ENCODE data around the gene SPEF1. TPM values are rescaled to one million over a fixed set of nuclear protein-coding genes. Genes with fewer than 3 reads are reported as not detected.

SPEF1 gene
- total and polyA plus RNA-seq, 10 donors = 0.06 to 0.11 TPM; not detected in 8

DNA sequence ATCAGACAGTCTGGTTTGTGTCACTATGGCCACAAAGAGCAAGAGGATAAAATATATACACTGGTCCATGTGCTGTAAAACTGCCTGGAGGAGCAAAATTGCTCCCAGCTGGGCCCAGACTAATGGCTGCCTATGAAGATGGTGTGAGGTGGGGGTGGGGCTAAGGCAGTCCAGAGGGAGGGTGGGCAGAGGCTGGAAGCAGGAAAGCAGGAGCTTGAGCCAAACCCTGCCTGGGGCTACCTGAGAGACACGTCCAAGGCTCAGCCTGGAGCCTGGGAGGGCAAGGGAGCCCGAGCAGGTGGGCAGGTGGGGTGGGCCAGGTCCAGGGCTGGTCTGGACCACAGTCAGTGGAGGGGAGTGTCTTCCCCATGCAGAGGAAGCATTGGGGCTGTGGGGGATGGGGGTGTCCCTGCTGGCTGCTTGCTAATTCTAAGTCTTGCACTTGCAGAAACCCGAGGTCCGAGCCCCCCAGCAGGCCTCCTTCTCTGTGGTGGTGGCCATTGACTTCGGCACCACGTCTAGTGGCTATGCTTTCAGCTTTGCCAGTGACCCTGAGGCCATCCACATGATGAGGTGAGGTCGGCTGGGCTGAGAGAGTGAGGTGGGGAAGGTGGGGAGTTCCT, 39.3 kb downstream of the SPEF1 start:
- TF ChIP-seq POLR2A (IDR thresholded peaks at IDR 0.05) (no peak), POLR2AphosphoS5 (IDR thresholded peaks at IDR 0.05) (no peak)
- TF ChIP-seq, protein P1, sequence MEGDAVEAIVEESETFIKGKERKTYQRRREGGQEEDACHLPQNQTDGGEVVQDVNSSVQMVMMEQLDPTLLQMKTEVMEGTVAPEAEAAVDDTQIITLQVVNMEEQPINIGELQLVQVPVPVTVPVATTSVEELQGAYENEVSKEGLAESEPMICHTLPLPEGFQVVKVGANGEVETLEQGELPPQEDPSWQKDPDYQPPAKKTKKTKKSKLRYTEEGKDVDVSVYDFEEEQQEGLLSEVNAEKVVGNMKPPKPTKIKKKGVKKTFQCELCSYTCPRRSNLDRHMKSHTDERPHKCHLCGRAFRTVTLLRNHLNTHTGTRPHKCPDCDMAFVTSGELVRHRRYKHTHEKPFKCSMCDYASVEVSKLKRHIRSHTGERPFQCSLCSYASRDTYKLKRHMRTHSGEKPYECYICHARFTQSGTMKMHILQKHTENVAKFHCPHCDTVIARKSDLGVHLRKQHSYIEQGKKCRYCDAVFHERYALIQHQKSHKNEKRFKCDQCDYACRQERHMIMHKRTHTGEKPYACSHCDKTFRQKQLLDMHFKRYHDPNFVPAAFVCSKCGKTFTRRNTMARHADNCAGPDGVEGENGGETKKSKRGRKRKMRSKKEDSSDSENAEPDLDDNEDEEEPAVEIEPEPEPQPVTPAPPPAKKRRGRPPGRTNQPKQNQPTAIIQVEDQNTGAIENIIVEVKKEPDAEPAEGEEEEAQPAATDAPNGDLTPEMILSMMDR (IDR thresholded peaks at IDR 0.05 in 8 of 11, conservative IDR thresholded peaks at IDR 0.05 in 3 of 11) = no peak
- intact Hi-C loops (cut with DNase I; ENCODE audit: low total_unique reads) = no loop called here

DNA sequence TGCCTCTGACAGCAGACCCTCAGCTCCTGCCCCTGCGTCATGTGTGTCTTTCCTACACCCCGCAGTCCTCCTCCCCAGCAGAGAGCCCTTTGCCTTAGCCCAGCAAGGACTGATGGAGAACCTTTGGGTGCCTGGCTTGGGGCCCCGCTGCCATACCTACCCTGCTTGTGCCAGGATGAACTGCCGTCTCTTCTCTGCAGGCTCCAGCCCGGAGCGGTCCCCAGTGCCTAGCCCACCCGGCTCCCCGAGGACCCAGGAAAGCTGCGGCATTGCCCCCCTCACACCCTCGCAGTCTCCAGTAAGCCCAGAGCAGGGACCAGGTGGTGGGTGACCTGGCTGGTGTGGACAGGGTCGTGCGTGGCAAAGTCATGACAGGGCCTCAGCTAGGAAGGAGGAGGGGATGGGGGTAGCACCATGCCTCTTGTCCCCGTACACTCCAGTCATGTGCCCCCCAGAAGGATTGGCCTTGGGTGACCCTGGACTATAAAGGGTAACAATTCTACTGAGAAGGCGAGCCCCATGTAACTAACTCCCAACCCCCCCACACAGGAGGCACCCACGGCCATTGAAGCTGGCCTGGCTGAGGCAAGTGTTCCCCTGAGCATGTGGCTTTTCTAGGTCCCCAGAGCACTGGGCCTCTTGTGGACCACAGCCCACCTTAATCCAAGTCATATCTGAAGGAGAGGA, 40.5 kb downstream of the SPEF1 start:
- DNase-seq = no peak
- intact Hi-C loops (cut with DNase I; ENCODE audit: low total_unique reads) = no loop called here
- H3K9me3 ChIP-seq = no peaks in the 10 kb centered on the region

More for the DNA sequence above, 39.3 kb downstream of the SPEF1 start:
- Histone ChIP-seq H3K27me3 (replicated peaks in 1 of 7) (peaks cover 0 to 16% (median 4%) of the 10 kb centered on the region in 7 donors), H3K4me1 (peaks cover 10 to 78% (median 43%) of the 10 kb centered on the region in 6 donors), H3K27ac (peak overlapping the region in 2 of 8 donors; percentile 81 to 88), H3K9me3 (no peaks in the 10 kb centered on the region), H3K36me3 (peaks cover 0 to 50% (median 0%) of the 10 kb centered on the region in 6 donors), H3K4me3 (no peak overlapping the region)
- 63 to 92% (median 83%) methylated on average over 5 to 7 of the region's 7 CpGs for WGBS, 5 donors
- no peak for DNase-seq

DNA sequence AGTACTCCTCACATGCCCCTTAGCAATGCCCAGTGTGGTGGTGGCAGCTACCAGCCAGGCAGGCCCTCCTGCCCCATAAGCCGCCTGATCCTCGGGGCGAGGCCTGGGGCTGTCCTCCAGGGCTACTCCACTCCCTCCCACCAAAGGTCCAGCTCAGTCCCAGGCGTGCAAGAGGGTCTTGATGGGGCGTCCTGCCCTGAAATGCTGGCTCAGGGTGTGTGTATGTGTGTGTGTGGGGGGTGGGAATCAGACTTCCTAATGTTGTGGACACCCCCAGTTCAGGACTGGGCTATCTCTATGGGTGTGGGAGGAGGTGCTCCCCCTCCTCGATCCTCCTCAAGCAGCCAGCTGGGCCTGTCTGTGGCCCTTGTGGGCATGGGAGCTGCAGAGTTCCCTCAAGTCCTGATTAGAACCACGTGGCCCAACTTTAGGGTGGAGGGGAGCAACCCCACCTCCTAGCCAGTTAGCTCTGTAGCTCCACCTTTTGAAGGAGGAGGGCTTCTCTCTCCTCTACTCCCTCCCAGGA, 41.3 kb downstream of the SPEF1 start:
- TF ChIP-seq POLR2A (IDR thresholded peaks at IDR 0.05) (no peak), POLR2AphosphoS5 (IDR thresholded peaks at IDR 0.05) (no peak)
- TF ChIP-seq, protein P1 (IDR thresholded peaks at IDR 0.05 in 8 of 11, conservative IDR thresholded peaks at IDR 0.05 in 3 of 11) = no peak
- Histone ChIP-seq H3K4me3 (no peak overlapping the region), H3K36me3 (peaks cover 0 to 50% (median 0%) of the 10 kb centered on the region in 6 donors), H3K27ac (peak overlapping the region; percentile 53 to 88 (median 78)), H3K27me3 (replicated peaks in 1 of 7) (peaks cover 0 to 6% (median 0%) of the 10 kb centered on the region in 7 donors), H3K4me1 (peaks cover 10 to 87% (median 34%) of the 10 kb centered on the region in 6 donors), H3K9me3 (no peaks in the 10 kb centered on the region)
- intact Hi-C loops (cut with DNase I; ENCODE audit: low total_unique reads) = no loop called here
- no peak for DNase-seq
- 23 to 71% (median 70%) methylated on average over 2 to 7 of the region's 7 CpGs for WGBS, 5 donors

More for the DNA sequence above, 40.5 kb downstream of the SPEF1 start:
- Histone ChIP-seq H3K4me1 (peaks cover 10 to 87% (median 40%) of the 10 kb centered on the region in 6 donors), H3K36me3 (peaks cover 0 to 49% (median 0%) of the 10 kb centered on the region in 6 donors), H3K4me3 (no peak overlapping the region), H3K27me3 (replicated peaks in 1 of 7) (peaks cover 0 to 14% (median 4%) of the 10 kb centered on the region in 7 donors), H3K27ac (peak overlapping the region; percentile 53 to 88 (median 78))
- WGBS, 5 donors = 88 to 92% (median 89%) methylated on average over 14 to 15 of the region's 15 CpGs
- TF ChIP-seq POLR2A (IDR thresholded peaks at IDR 0.05) = no peak
- TF ChIP-seq, protein P1 (IDR thresholded peaks at IDR 0.05 in 8 of 11, conservative IDR thresholded peaks at IDR 0.05 in 3 of 11) = no peak
- TF ChIP-seq POLR2AphosphoS5 (IDR thresholded peaks at IDR 0.05) = no peak
